ENCODE results near the gene SGTA. TPM values are rescaled to one million over a fixed set of nuclear protein-coding genes. Genes with fewer than 3 reads are reported as not detected.

Gene SGTA
- total and polyA plus RNA-seq, 2 of the 8 experiments (the other 6 are each of a cell fraction or from before 2014, with no cell fraction given), result 86.8 to 130 TPM

DNA sequence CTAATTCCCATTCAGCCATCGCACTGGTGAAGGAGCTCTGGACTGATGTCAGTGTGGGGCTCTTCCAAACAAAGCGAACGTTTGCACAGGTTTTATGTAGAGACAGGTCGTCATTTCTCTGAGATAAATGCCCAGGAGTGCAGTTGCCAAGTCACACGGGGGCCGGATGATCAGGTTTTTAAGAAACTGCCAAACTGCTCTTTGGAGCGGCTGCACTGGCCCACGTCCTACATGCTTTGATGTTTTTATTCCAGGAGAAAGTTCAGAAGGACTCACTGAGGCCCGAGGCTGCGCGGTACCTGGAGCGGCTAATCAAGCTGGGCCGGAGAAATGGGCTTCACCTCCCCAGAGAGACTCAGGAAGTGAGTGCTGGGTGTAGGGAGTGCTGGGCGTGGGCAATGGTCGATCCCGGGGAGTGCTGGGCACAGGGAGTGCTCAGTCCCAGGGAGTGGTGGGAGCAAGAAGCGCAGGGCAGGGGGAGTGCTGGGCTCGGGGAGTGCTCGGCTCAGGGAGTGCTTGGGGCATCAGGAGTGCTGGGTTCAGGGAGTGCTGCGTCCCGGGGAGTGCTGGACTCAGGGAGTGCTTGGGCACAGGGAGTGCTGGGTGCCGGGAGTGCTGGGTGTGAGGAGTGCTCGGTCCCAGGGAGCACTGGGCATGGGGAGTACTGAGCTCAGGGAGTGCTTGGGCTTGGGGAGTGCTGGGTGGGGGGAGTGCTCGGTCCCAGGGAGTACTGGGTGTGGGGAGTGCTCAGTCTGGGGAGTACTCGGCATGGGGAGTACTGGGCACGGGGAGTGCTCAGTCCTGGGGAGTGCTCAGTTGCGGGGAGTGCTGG lies 13.0 kb upstream of the SGTA start:
- Histone ChIP-seq H3K9ac (replicated peaks in 1 of 4; ENCODE audit: extremely low read depth in 1 of 4, low read depth in 3 of 4, low read length in 3 of 4) (no peak overlapping the region), H4K5ac (ENCODE audit: insufficient read length, low read depth, low read length) (no peak overlapping the region), H3K36me3 (ENCODE audit: control insufficient read depth in 2 of 4, insufficient read depth in 4 of 4, low read length in 3 of 4) (peaks cover 25 to 69% (median 57%) of the 10 kb centered on the region in 4 experiments), H2BK12ac (ENCODE audit: low read depth, low read length) (no peak overlapping the region), H3K23me2 (ENCODE audit: low read depth, low read length) (no peaks in the 10 kb centered on the region), H3K79me1 (ENCODE audit: low read depth, low read length) (peaks cover 7% of the 10 kb centered on the region; the same call in 1 of the 2 replicates), H3K27ac (ENCODE audit: low read depth, low read length) (no peak overlapping the region), H4K8ac (ENCODE audit: extremely low read depth, insufficient read depth, low read length) (no peak overlapping the region; the same call in none of the 2 replicates), H3K79me2 (ENCODE audit: control insufficient read depth in 1 of 2, insufficient read depth in 2 of 2, low read length in 2 of 2) (no peaks in the 10 kb centered on the region), H3K18ac (ENCODE audit: extremely low read depth, low read length) (no peak overlapping the region), H4K20me1 (replicated peaks in 1 of 2; ENCODE audit: control insufficient read depth in 1 of 2, insufficient read depth in 2 of 2, low read length in 2 of 2) (peaks cover 6 to 20% of the 10 kb centered on the region in 2 experiments), H3K56ac (replicated peaks; ENCODE audit: insufficient read length, low read depth, low read length) (no peak overlapping the region), H3K4me2 (ENCODE audit: insufficient read depth in 1 of 2, low read depth in 2 of 2, low read length in 2 of 2) (no peak overlapping the region), H3K4ac (replicated peaks; ENCODE audit: insufficient read length, low read depth, low read length) (no peak overlapping the region), H2AK5ac (ENCODE audit: low read depth, low read length) (no peak overlapping the region), H3K27me3 (replicated peaks in 1 of 4; ENCODE audit: control insufficient read depth in 3 of 4, extremely low read depth in 1 of 4, insufficient read depth in 3 of 4, low read length in 3 of 4) (no peaks in the 10 kb centered on the region; a peak in 1 of 7 replicates), H2BK15ac (ENCODE audit: low read length) (no peak overlapping the region), H3K4me3 (ENCODE audit: extremely low read depth in 1 of 4, insufficient read depth in 2 of 4, low read depth in 3 of 4, low read length in 4 of 4) (no peak overlapping the region), H2BK5ac (ENCODE audit: low read depth, low read length) (no peak overlapping the region), H2BK120ac (replicated peaks; ENCODE audit: low read depth, low read length) (no peak overlapping the region), H3K14ac (ENCODE audit: insufficient read length) (no peak overlapping the region), H3K23ac (ENCODE audit: insufficient read length) (no peak overlapping the region), H2AFZ (ENCODE audit: low read length) (no peak overlapping the region), H3K9me3 (ENCODE audit: insufficient read depth in 2 of 2, low read depth in 1 of 2, low read length in 1 of 2) (no peaks in the 10 kb centered on the region), H4K91ac (replicated peaks; ENCODE audit: insufficient read length, low read length) (no peak overlapping the region), H3K4me1 (replicated peaks in 1 of 4; ENCODE audit: control insufficient read depth in 3 of 4, insufficient read depth in 4 of 4, low read length in 3 of 4) (no peaks in the 10 kb centered on the region; a peak in 2 of 7 replicates), H2BK20ac (ENCODE audit: low read length) (no peak overlapping the region)
- FAIRE-seq (no peak), DNase-seq (ENCODE audit: low read depth in 1 of 2, low spot score in 2 of 2) (no peak)
- ChIA-PET POLR2A (ENCODE audit: partially characterized antibody) (interaction anchor here (1.2 to 1.9 kb wide), 2 partner anchors 8 to 9 kb away, joined by 5 to 10 read pairs; no protein-coding TSS in a partner anchor), CTCF (ENCODE audit: partially characterized antibody) (no interaction called here)
- 92% methylated on average over 25 of the region's 27 CpGs; no CpG with 5 or more reads in 1 of the 2 experiments for WGBS, 2 experiments (ENCODE audit: extremely low coverage in 1 of 2, insufficient coverage in 1 of 2, insufficient read length in 1 of 2, insufficient replicate concordance in 2 of 2, low coverage in 1 of 2, low lambda C conversion rate in 2 of 2, missing lambda C conversion rate in 1 of 2)
- no peak for TF ChIP-seq SIRT6 (IDR thresholded peaks at IDR 0.05; ENCODE audit: low read length)
- no peak for TF ChIP-seq BRCA1 (IDR thresholded peaks at IDR 0.05; ENCODE audit: low read depth, low read length)
- TF ChIP-seq TBP (IDR thresholded peaks at IDR 0.05; ENCODE audit: low read depth, low read length), result no peak
- no peak for TF ChIP-seq RAD21 (IDR thresholded peaks at IDR 0.05 in 1 of 2, conservative IDR thresholded peaks at IDR 0.05 in 1 of 2; ENCODE audit: low read depth in 2 of 2, low read length in 2 of 2)
- no peak for TF ChIP-seq TEAD4 (IDR thresholded peaks at IDR 0.05; ENCODE audit: low read depth, low read length)
- TF ChIP-seq KDM4A (IDR thresholded peaks at IDR 0.05; ENCODE audit: low read depth, low read length, severe bottlenecking), result no peak

All from H1 (cell line).